ENCODE data around the gene ATRAID.

ATRAID gene

GRCh38 chr2:27219091-27219490 lies 7.2 kb downstream of the ATRAID start:
- no peak for DNase-seq (ENCODE audit: low read depth in 1 of 2, low spot score in 1 of 2)

GRCh38 chr2:27220091-27220490 lies 8.2 kb downstream of the ATRAID start:
- no peak for DNase-seq (ENCODE audit: low read depth in 1 of 2, low spot score in 1 of 2)

GRCh38 chr2:27221166-27221565 lies 9.3 kb downstream of the ATRAID start:
- DNase-seq (ENCODE audit: low read depth in 1 of 2, low spot score in 1 of 2), result no peak

GRCh38 chr2:27222407-27222806 lies 10.6 kb downstream of the ATRAID start:
- no peak for DNase-seq (ENCODE audit: low read depth in 1 of 2, low spot score in 1 of 2)

- no peak for DNase-seq (ENCODE audit: low read depth in 1 of 2, low spot score in 1 of 2)
Observed at GRCh38 chr2:27223416-27223815, 11.6 kb downstream of the ATRAID start.

GRCh38 chr2:27225526-27225925 lies 13.7 kb downstream of the ATRAID start:
- no peak for DNase-seq (ENCODE audit: low read depth in 1 of 2, low spot score in 1 of 2)

- no peak for DNase-seq (ENCODE audit: low read depth in 1 of 2, low spot score in 1 of 2)
Observed at GRCh38 chr2:27227501-27227900, 15.7 kb downstream of the ATRAID start.

GRCh38 chr2:27231921-27232320 lies 20.1 kb downstream of the ATRAID start:
- DNase-seq (ENCODE audit: low read depth in 1 of 2, low spot score in 1 of 2), result no peak

GRCh38 chr2:27233341-27233740 lies 21.5 kb downstream of the ATRAID start:
- DNase-seq (ENCODE audit: low read depth in 1 of 2, low spot score in 1 of 2), result no peak

GRCh38 chr2:27236136-27236535 lies 24.3 kb downstream of the ATRAID start:
- no peak for DNase-seq (ENCODE audit: low read depth in 1 of 2, low spot score in 1 of 2)

- no peak for DNase-seq (ENCODE audit: low read depth in 1 of 2, low spot score in 1 of 2)
Observed at GRCh38 chr2:27236626-27237025, 24.8 kb downstream of the ATRAID start.

- DNase-seq (ENCODE audit: low read depth in 1 of 2, low spot score in 1 of 2), result no peak
Observed at GRCh38 chr2:27237341-27237945, 25.6 kb downstream of the ATRAID start.

- DNase-seq (ENCODE audit: low read depth in 1 of 2, low spot score in 1 of 2), result no peak
Observed at GRCh38 chr2:27238976-27239375, 27.1 kb downstream of the ATRAID start.

GRCh38 chr2:27240406-27240805 lies 28.6 kb downstream of the ATRAID start:
- DNase-seq (ENCODE audit: low read depth in 1 of 2, low spot score in 1 of 2), result no peak

- no peak for DNase-seq (ENCODE audit: low read depth in 1 of 2, low spot score in 1 of 2)
Observed at GRCh38 chr2:27241761-27242613, 30.1 kb downstream of the ATRAID start.

- no peak for DNase-seq (ENCODE audit: low read depth in 1 of 2, low spot score in 1 of 2)
Observed at GRCh38 chr2:27242614-27242951, 30.7 kb downstream of the ATRAID start.

GRCh38 chr2:27243391-27244130 lies 31.7 kb downstream of the ATRAID start:
- no peak for DNase-seq (ENCODE audit: low read depth in 1 of 2, low spot score in 1 of 2)

- no peak for DNase-seq (ENCODE audit: low read depth in 1 of 2, low spot score in 1 of 2)
Observed at GRCh38 chr2:27245116-27245515, 33.3 kb downstream of the ATRAID start.

- DNase-seq (ENCODE audit: low read depth in 1 of 2, low spot score in 1 of 2), result no peak
Observed at GRCh38 chr2:27245626-27246025, 33.8 kb downstream of the ATRAID start.

- DNase-seq (ENCODE audit: low read depth in 1 of 2, low spot score in 1 of 2), result no peak
Observed at GRCh38 chr2:27247893-27248292, 36.1 kb downstream of the ATRAID start.

GRCh38 chr2:27249159-27249890 lies 37.5 kb downstream of the ATRAID start:
- DNase-seq (ENCODE audit: low read depth in 1 of 2, low spot score in 1 of 2), result no peak
